Kidney glomerular epithelial cell (primary cell): ENCODE results near the gene WDR93.
"Not testable (repeated sequence)": the region's sequence is repeated elsewhere in the genome, so short reads cannot be mapped to it uniquely, and the experiment has no call there.

Experiments used
- DNase-seq: peaks from one replicate; lab custom pipeline; 2025; lab: John Stamatoyannopoulos, UW

Gene WDR93

DNA sequence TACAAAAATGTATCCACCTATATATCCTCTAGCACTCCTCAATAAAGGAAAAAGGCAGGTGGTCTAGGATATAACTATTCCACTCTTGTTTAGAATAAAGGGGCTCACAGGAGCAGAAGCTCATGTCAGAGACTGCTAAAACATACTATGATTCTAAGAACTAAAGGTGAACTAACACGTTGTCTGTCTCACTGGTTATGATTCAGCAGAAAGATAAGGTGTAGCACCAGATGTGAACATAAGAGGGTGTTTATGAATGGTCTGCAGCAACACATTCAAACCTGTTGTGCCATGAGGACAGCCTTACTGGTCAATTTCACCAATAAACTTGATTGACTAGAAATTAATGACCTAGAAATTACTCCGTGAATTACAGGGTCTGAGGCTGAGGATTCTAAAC lies 4.6 kb upstream of the WDR93 start:
- DNase-seq: no peak

DNA sequence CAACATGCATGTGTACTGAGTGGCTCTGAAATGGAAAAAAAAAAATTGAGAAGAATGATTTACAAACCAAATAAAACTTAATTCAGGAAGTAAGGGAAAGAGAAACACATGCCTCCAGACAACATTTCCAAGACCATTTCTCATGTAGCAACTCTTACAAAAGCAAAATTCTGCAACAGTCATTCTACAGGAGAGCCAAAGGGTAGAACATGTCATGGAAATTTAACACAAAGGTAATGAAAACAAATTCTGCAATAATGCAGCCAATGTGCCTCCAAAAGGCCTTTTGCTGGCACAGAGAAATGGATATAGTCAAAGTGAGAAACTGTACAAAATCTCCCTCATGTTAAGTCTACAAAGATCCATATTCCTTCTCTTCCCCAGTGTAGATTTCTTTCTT lies 4.1 kb upstream of the WDR93 start:
- no peak for DNase-seq

DNA sequence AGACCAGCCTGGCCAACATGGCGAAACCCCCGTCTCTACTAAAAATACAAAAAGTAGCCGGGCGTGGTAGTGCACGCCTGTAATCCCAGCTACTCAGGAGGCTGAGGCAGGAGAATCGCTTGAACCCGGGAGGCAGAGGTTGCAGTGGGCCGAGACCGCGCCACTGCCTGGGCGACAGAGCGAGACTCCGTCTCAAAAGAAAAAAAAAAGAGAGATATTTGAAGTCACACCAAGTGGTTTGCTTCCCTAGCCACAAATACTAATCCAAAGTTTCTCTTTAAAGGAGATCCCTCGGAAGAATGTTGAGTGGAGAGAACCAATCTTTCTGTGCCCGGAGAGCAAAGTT lies 708 bp upstream of the WDR93 start:
- not testable (repeated sequence) for DNase-seq

DNA sequence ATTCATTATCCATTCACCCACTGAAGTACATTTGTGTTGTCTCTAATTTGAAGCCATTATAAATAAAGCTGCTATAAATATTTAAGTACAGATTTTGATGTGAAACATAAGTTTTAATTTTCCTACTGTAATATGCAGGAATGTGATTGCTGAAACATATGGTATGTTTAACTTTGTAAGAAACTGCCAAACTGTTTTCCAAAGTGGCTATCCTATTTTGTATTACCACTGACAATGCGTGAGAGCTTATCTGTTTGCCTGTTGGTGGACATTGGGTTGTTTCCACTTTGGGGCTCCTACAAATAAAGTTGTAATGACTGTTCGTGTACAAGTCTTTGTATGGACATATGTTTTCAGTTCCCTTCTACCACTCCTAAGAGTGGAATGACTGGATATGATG lies 2.5 kb downstream of the WDR93 start:
- DNase-seq: no peak

DNA sequence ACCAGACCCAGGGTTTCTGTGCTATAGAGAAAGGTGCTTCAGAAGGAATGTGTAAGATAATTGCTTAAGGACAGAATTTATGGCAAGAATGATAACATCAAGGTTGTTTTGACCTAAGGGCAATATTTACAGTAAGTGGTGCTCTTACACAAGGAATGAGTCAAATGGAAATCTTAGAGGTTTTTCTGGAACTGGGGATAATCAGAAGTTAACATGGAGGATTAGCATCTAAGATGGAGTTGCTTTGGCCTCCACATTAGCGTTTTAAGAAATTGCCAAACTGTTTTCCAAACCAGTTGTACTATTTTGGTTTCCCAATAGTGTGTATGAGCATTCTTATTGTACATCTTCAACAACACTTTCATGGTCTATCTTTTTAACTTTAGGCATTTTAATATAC lies 3.1 kb downstream of the WDR93 start:
- DNase-seq: no peak

DNA sequence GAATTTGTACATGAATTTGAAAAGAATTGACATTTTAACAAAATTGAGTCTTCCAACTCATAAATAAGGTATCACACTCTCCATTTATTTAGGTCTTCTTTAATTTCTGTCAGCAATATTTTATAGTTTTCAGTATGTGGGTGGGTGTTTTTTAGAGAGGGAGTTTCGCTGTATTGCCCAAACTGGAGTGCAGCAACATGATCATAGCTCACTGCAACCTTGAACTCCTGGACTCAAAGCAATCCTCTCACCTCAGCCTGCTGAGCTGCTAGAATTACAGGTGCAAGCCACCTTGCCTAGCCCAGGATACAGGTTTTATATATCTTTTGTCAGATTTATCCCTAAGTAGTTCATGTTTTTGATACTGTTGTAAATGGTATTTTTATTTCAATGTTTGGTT lies 4.6 kb downstream of the WDR93 start:
- no peak for DNase-seq

DNA sequence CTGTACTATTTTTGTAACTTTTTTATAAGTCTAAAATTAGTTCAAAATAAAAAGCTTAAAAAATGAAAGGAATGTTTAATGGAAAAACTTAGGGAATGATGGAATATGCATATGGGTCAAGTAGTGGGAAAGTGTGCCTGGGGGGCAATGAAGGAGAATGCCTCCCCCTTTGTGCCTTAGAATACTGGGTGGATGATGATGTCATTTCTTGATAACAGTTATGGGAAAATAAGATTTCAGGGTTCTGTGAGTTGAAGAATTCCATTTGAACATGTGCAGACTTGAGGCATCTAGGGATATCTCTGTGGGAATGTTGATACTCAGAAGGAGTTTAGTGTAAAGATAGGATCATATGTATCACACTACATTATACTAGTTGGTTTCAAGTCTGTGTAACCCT lies 13.8 kb downstream of the WDR93 start:
- DNase-seq: no peak

DNA sequence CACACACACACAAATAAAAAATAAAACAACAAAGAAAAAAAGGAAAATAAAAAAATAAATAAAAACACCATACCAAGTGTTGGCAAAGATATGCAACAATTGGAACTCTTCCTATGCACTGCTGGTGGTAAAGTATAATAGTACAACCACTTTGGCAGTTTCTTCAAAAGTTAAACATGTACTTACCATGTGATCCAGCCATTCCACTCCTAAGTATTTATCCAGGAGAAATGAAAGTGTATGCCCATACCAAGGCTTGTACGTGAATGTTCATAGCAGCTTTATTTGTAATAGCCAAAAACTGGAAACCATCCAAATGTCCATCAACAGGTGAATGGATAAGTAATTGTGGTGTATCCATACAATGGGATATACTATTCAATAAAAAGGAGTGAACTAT lies 17.0 kb downstream of the WDR93 start:
- DNase-seq: no peak

DNA sequence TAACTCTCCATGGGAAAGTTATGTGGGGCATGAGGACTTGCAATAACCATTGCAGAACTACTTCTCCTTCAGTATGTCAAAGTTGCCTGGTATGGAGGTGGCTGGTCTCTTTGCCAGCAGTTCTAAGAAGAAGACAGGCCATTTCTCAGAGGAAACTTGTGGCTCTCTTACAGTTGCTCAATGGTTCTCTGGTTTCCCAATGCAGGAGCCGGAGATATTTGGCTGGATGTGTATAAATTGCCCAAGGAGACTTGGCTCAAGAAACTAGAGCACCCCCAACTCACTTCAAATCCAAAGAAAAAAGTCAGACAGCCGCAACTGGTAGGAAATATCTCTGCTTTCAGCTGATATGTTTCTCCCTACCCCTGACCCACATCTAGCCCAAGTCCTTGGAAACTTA lies 24.2 kb downstream of the WDR93 start:
- DNase-seq: no peak

DNA sequence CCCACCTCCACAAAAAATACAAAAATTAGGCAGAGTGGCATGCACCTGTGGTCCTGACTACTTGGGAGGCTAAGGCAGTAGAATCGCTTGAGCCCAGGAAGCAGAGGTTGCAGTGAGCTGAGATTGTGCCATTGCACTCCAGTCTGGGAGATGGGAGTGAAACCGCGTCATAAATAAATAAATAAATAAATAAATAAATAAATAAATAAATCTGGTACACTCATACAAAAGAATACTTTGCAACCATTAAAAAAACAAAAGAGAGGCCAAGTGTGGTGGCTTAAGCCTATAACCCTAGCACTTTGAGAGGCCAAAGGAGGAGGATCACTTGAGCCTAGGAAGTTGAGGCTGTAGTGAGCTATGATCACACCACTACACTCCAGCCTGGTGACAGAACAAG lies 32.4 kb downstream of the WDR93 start:
- no peak for DNase-seq

DNA sequence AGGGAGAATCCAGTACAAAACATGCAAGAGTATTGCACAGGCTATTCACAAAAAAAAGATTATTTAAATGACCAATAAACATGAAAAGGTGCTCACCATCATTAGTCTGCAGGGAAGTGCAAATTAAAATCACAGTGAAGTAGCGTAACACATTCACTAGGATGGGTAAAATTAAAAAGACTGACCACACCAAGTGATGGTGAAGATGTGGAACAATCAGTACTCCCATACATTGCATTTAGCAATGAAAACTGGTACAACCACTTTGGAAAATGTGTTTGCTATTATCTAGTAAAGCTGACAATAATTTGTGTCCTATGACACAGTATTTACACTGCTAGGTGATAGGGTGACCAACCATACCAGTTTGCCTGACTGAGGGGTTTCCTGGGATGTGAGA lies 34.0 kb downstream of the WDR93 start:
- DNase-seq: no peak

DNA sequence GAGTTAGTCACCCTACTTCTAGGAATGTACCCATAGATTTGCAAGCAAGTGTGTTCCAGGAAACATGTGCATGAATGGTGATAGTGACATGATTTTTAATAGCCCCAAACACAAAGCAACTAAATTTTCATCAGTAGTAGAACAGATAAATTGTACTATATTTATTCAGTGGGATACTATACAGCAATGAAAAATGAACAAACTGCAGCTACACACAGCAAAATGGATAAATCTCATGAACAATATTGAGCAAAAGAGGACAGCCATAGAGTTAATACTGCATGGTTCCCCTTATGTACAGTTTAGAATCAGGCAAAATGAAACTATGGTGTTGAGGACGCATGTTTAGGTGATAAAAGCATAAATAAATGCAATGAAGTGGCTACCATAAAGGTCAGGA lies 34.5 kb downstream of the WDR93 start:
- DNase-seq: no peak

DNA sequence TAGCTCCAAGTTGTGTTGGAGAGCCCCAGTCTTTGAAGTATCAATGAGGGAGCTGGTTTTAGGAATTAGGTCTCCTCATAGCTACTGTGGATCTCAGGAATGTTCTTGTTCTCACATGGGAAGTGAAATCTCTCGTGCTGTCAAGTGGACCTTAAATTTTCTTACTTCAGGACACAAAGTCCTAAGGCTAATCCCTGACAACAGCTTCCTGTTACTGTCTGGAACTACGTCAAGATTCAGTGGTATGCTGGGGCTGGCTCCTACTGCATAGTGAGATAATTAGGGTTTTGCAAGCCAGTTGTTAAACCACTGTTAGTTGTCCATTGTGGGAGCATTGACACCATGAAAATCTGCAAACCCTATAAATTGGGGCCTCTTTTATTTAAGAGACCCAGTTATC lies 37.6 kb downstream of the WDR93 start:
- no peak for DNase-seq

DNA sequence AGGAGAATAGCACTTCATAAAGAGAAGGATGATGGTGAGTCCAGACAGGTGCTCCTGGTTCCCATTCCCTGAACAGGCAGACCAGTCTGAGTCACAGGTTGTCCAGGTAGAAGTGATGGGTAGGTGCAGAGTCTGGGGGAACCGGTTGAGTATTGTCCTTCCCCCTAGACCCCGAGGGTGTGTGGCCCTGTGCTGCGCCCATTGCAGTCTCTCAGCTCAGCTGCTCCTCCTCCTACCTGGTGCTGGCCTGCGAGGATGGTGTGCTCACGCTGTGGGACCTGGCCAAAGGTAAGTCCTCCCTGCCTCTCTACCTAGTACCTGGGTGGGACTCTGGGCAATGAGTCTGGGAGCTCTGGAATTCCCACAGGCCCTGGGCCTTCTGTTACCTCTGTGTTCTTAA lies 40.7 kb downstream of the WDR93 start:
- no peak for DNase-seq

DNA sequence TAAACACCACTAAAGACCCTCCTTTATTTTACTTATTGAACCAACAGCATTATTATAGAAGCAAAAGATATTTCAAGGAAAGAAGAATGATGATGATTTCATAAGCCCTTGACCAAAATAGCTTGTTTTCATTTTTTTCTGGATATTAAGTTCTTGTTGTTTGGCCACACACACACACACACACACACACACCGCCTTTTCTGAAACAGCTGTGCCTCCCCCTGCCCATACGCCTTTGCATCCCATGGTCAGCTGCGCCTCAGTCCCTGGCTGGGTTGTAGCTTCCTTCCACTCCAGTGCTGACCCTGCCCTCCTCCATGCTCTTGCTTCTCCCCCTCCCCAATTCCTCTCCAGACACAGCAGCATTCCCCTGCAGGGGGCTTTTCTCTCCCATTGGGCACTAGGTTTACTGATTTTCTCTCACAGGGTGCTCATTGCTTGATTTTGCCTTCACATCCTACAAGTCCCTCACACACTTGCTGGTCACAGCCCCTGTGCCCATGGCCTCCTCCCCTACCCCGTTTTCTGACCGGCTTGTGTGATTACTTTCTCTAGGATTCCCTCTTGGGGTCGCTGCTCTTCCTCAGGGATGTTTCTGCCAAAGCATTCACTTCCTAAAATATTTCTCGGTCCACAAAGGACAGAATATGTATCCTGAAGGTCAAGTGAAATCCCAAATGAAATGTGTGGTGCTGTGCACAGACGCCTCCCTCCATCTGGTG lies 42.0 kb downstream of the WDR93 start:
- no peak for DNase-seq

DNA sequence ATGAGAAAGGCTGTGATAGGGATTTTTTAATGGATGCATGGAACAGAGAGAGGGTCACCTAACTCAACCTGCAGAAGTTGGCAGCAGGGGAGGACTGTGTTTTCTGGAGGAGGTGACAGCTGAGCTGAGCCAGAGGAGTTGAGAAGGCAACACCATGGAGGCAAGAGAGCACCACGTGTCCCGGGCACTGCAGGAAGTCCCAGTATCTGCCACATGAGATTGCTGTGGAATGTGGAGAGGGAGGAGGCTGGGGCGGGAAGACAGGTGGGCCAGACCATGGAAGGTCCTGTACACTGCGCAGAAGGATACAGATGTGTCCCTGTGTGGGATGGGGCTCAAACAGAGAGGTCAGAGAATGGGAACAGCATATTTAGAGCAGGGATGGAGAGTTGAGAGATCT lies 45.2 kb downstream of the WDR93 start:
- DNase-seq: no peak

DNA sequence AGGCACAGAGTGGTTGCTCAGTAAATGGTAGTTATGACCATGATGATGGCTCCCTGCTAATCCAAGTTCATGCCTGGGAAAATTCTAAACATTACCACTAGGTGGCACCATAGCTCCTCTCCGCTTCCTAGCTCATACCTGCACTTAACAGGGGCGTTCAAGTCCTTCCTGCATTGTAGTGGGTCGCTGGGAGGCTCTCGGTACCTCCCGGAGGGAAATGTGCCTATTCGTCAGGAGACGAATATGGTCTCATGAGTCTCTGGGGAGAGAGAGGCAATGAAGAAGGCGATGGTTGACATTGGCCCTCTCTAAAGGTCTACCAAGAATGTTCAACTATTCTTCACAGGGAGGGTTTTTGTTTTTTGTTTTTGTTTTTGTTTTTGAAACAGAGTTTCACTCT lies 49.5 kb downstream of the WDR93 start:
- peak; percentile 78 for DNase-seq

DNA sequence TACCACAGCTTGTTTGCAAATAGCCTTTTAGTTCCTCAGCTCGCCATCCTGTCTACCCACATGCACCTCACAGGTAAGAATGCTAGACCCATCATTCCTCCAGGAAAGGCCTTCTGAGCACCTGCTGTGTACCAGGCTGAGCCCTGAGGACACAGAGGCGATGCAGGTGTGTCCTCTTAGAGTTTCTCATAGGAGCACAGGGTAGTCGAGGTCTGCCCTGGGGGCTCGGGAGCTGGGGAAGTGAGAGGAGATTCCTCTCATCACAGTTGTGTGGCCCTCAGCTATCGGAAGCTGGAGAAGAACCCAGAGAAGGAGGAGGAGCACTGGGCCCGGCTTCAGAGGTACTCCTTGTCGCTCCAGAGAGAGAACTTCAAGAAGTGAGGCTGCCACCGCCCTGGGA lies 52.4 kb downstream of the WDR93 start:
- no peak for DNase-seq

DNA sequence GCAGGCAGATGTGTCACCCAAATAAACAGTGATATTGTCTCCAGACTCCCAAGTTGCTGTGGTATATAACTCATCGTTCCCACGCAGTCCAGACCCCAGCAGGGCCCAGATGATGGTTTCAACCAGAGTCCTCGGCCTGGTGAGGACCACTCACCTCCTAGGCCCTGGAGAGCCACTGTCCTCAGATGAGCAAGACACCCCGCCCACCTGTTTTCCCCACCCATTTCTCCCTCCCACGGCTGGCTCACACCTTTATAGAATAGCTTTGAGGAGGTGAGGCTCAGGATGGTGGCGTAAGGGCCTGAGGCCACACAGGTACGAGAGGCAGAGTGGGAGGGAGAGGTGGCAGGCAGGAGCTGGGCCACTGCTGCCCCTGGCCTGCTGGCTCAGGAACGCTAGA lies 53.0 kb downstream of the WDR93 start:
- no peak for DNase-seq

DNA sequence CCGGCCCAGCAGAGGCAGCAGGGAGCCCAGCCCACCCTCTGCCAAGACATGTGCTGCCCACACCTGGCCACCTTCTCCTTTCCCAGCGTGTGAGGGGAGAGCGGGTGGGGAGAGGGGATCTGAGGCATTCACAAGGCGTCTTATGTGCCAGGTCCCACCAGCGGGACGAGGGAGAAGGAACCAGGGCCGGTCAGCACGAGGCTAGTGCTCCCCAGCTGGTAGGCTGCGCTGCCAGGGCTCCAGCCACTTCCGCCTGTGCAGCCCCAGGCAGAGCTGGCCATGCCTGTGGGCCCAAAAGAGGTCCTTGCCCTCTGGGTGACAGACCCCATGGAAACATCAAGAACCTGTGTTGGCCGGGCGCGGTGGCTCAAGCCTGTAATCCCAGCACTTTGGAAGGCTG lies 54.5 kb downstream of the WDR93 start:
- no peak for DNase-seq

DNA sequence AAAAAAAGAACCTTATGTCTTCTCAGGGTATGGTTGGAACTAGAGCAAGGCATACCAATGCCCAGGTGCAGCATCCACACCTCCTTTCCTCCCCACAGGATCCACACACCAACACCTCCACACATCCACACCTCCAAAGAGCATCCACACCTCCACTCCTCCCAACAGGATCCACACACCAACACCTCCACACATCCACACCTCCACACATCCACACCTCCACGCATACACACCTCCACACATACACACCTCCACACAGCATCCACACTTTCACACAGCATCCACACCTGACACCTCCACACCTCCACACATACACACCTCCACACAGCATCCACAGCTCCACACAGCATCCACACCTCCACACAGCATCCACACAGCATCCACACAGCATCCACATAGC lies 55.2 kb downstream of the WDR93 start:
- DNase-seq: no peak

DNA sequence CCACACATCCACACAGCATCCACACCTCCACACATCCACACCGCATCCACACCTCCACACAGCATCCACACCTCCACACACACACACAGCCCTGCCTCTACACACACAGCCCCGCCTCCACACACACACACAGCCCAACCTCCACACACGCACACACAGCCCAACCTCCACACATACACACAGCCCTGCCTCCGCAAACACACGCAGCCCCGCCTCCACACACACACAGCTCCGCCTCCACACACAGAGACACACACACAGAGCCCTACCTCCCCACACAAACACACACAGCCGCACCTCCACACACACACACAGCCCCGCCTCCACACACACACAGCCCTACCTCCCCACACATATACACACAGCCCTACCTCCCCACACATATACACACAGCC lies 55.8 kb downstream of the WDR93 start:
- DNase-seq: no peak

DNA sequence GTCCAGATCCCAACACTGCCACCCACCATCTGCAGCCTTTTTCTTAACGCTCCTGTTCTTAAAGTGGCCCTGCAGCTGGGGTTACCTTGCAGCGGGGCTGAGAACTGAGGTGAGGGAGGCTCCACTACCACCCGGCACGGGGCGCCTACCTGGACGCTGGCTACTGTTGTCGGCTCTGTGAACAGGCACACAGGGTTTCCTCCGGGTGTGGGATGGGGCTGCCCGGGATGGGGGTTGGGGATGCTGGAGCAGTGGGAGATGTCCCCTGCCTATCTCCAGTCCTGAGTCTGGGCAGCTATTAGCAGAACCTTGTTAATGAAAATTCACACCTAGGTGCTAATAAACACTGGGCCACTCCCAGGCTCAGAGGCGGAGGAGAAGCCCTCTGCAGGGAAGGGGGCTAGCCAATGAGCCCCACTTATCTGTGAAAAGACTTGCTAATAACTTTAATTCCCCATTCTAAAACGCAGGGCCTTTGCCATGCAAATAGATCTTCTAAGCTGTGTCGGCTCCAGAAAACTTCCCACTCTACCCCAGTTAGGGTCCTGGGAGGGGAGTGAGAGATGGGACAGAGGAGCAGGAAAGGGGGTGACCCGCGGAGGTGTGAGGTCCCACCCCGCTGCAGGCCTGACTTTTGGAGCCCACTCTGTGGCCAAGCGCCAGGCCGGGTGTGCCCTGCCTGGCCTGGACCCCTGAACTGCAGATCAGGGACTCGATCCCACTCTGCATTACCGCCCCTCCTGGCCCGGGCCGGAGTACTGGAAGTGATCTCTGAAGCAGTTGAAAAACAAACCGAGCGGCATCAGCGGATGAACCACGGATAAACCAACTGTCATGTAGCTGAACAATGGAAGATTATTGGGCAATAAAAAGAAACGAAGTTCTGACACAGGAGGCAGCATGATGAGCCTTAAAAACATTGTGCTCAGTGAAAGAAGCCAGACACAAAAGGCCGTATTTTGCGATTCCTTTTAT lies 57.4 kb downstream of the WDR93 start:
- DNase-seq: no peak

DNA sequence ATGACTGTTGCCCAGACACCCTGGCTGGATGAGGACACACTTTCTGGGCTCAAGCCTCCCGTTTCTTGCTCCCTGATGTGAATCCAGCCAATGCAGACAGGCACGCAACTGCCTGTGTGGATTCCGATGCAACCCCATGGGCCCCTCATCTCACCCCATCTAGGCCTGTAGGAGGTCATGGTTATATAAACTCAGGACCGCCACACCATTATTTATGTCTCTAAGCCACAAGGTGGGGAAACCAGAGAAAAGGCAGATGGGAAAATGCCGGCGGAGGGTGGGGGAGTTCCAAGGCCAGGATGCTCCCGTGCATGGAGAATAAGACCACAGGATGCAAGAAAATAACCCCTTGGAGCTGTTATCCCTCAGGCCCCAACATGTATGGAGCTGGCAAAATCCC lies 58.4 kb downstream of the WDR93 start:
- no peak for DNase-seq
